ENCODE results near the gene RANBP3L.
"Not testable (repeated sequence)": the region's sequence is repeated elsewhere in the genome, so short reads cannot be mapped to it uniquely, and the experiment has no call there.

The RANBP3L gene

GRCh38 chr5:36199620-36200019 is 102.1 kb downstream of the RANBP3L start:
- no peak for DNase-seq

DNA sequence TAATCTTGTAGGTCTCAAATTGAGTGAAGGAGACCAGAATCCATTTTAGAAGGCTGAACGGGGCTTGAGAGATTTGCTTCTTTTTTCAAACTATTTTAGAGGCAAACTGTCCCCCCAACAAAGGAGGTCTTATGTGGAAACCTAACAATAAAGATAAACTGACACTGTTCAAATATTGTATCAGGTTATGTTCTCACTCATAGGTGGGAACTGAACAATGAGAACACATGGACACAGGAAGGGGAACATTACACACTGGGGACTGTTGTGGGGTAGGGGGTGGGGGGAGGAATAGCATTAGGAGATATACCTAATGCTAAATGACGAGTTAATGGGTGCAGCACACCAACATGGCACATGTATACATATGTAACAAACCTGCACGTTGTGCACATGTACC is 102.9 kb downstream of the RANBP3L start:
- DNase-seq = not testable (repeated sequence)

All from NCI-H446 treated with DMSO at 0.1 percent for 48 hours (cell line).